ENCODE measurements around the gene ACER2. TPM values are rescaled to one million over a fixed set of nuclear protein-coding genes. Genes with fewer than 3 reads are reported as not detected.
A peak's percentile ranks its signal among the peaks of the same experiment; 100 is the strongest.

Gene ACER2
- total and polyA plus RNA-seq, 8 donors = 2.7 to 8.1 (median 3.1) TPM

DNA sequence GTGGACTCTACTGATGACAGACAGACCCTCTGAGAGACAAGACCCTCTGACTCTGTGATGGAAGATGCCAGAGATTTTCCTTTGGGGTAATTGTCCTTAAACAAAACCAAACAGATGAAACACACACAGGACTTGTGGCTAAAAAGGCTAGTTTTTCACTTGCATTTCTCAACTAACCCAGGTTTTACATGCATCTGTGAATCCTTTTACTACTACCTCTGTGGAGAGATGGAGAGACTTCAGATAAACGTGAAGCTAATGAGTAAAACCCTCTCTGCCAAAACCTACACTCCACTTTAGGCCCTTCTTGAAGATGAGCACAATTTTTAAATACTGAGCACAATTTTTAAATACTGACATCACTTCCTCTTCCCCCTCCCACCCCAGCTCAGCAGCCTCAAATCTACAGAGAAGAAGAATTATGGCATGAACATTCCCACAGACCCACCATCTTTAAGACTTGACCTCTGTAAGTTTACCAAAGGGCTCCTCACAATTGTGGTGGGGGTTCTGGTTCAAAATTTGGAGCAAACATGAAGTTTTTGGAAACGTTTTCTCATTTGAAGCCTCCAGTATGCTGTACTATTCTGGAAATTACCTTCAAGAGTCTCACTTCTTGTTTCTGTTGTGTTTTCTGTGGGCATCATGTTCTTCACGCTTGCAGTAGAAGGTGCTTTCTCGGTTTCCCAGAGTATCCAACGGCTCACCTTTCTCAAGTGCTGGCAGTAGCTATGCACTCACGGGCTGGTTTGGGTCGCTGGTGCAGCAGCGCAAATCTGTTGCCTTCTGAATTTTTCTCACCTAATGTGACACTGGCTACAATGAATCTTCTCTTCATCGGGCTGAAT lies 42.7 kb downstream of the ACER2 start:
- H3K27me3 ChIP-seq = no peaks in the 10 kb centered on the region
- no peak overlapping the region for H3K4me3 ChIP-seq
- H3K36me3 ChIP-seq = no peaks in the 10 kb centered on the region
- H3K9me3 ChIP-seq = no peaks in the 10 kb centered on the region
- ATAC-seq (no peak), DNase-seq (no peak)
- H3K4me1 ChIP-seq = no peaks in the 10 kb centered on the region
- intact Hi-C loops (cut with DNase I) = no loop called here
- H3K27ac ChIP-seq = no peak overlapping the region
- TF ChIP-seq, protein P1, sequence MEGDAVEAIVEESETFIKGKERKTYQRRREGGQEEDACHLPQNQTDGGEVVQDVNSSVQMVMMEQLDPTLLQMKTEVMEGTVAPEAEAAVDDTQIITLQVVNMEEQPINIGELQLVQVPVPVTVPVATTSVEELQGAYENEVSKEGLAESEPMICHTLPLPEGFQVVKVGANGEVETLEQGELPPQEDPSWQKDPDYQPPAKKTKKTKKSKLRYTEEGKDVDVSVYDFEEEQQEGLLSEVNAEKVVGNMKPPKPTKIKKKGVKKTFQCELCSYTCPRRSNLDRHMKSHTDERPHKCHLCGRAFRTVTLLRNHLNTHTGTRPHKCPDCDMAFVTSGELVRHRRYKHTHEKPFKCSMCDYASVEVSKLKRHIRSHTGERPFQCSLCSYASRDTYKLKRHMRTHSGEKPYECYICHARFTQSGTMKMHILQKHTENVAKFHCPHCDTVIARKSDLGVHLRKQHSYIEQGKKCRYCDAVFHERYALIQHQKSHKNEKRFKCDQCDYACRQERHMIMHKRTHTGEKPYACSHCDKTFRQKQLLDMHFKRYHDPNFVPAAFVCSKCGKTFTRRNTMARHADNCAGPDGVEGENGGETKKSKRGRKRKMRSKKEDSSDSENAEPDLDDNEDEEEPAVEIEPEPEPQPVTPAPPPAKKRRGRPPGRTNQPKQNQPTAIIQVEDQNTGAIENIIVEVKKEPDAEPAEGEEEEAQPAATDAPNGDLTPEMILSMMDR (IDR thresholded peaks at IDR 0.05) = no peak

DNA sequence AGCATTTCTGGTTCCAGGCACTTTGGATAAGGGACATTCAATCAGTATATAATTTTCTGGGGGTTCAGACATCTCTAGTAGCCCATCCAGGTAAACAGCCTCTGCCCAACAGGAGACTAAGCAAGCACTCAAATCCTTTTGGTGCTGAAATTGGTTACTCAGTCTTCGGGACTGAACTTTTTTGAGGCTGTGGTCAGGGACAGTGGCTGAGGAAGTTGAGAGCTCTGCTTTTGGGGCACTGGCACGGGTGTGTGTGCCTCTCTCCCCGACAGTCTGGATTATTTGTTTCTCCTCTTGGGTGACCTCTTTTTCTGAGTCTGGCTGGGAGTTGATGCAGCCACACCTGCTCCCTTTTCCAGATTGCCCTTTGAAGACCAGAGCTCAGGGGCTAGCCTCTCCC lies 47.6 kb downstream of the ACER2 start:
- H3K27ac ChIP-seq = no peak overlapping the region

DNA sequence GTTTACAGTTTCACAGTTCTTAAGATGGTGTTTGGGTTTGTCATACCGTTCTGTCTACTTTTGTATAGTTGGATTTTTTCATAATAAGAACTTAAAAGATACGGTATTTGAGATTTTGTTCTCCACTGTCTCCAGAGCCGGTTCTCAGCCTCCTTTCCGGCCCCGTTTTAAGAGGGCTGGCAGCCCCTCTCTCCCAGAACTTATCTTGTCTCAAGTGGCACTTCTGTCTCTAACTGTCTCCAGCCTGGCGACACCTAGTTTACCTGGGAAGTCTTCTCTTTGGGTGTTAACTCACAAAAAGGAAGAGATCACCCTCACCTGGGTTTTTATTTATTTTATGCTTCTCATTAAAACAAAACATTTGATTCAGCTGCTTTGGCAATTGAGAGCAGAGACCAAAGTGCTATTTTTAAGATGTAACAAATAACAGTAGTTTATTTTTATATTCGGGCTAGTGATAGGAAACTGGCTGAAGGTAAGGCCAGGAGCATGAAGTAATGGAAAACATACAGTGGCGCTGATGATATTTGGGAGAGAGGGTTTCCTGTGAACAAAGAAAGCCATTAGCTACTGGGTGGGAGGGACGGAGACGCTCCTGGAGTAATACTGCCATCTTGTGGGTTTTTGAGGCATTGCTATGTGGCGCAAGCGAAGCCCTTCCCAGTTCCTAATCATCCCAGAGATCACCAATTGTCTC lies 48.3 kb downstream of the ACER2 start:
- Histone ChIP-seq H3K4me1 (peaks cover 0 to 11% of the 10 kb centered on the region in 2 donors), H3K36me3 (no peaks in the 10 kb centered on the region), H3K27me3 (no peaks in the 10 kb centered on the region), H3K27ac (no peak overlapping the region), H3K4me3 (no peak overlapping the region), H3K9me3 (no peaks in the 10 kb centered on the region)
- DNase-seq (peak in 3 of 4 donors; percentile 51 to 86 (median 71)), ATAC-seq (peak; percentile 100)
- intact Hi-C loops (cut with DNase I) = no loop called here
- TF ChIP-seq, protein P1 (IDR thresholded peaks at IDR 0.05) = peak; percentile 95 to 97

More for the DNA sequence above, 47.6 kb downstream of the ACER2 start:
- peak; percentile 28 for ATAC-seq
- no peak overlapping the region for H3K4me3 ChIP-seq
- no peak for DNase-seq
- intact Hi-C loops (cut with DNase I) = no loop called here
- H3K4me1 ChIP-seq = peaks cover 0 to 11% of the 10 kb centered on the region in 2 donors
- no peaks in the 10 kb centered on the region for H3K9me3 ChIP-seq
- no peaks in the 10 kb centered on the region for H3K27me3 ChIP-seq
- TF ChIP-seq, protein P1 (IDR thresholded peaks at IDR 0.05) = no peak
- H3K36me3 ChIP-seq = no peaks in the 10 kb centered on the region

DNA sequence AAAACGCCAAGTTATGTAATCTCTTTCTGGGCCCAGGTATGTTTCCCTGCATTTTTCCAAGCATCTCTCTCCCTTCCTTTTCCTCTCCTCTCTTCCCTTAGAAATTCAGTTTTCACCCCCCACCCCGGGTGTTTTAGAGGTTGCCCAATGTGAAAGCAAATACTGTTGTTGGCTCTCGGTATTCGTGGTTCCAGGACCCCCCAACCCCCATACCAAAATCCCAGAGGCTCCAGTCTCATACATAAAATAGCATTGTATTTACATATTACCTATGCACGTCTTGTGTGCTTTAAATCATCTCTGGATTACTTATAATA lies 48.8 kb downstream of the ACER2 start:
- Histone ChIP-seq H3K27me3 (no peaks in the 10 kb centered on the region), H3K4me1 (peaks cover 0 to 11% of the 10 kb centered on the region in 2 donors), H3K27ac (no peak overlapping the region), H3K9me3 (no peaks in the 10 kb centered on the region), H3K36me3 (no peaks in the 10 kb centered on the region), H3K4me3 (no peak overlapping the region)
- no peak for DNase-seq
- intact Hi-C loops (cut with DNase I) = no loop called here
- TF ChIP-seq, protein P1 (IDR thresholded peaks at IDR 0.05) = peak in 1 of 2 donors; percentile 29
- no peak for ATAC-seq

DNA sequence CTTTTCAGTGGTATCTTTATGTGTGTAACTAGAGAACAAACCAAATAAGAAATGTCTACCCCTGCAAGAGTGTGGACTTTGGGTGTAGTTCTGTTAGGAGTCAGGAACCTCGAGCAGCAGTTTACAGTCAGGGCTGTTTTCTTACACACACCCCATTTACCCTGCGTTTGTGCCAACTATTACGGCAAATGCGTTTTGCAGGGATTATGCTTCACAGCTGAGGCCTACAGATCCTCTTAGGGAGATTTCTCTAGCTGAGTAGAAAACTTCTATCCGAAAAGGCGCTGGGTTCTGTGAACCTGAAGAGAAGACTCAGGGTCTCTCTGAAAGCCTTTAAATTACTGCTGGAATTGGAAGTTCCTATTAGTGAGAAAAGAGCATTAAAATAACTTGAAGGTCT lies 51.4 kb downstream of the ACER2 start:
- ATAC-seq = no peak
- intact Hi-C loops (cut with DNase I) = no loop called here

More for the DNA sequence above, 51.4 kb downstream of the ACER2 start:
- H3K27ac ChIP-seq = no peak overlapping the region
- DNase-seq = no peak
- TF ChIP-seq, protein P1 (IDR thresholded peaks at IDR 0.05) = no peak
- peaks cover 0 to 18% of the 10 kb centered on the region in 2 donors for H3K4me1 ChIP-seq
- H3K27me3 ChIP-seq = peaks cover 0 to 5% of the 10 kb centered on the region in 2 donors
- no peak overlapping the region for H3K4me3 ChIP-seq
- H3K36me3 ChIP-seq = no peaks in the 10 kb centered on the region
- no peaks in the 10 kb centered on the region for H3K9me3 ChIP-seq

Measured in left lung (tissue), 10 donors.